ENCODE data around the gene EEPD1.

EEPD1 gene

GRCh38 chr7:36280840-36281812, 128.1 kb downstream of the EEPD1 start:
- Histone ChIP-seq H4K20me1 (ENCODE audit: insufficient read depth, low read length) (peaks cover 6% of the 10 kb centered on the region; the same call in 1 of the 2 replicates), H3K36me3 (replicated peaks; ENCODE audit: low read depth, low read length) (no peaks in the 10 kb centered on the region), H3K27ac (ENCODE audit: low read length) (no peak overlapping the region), H3K27me3 (ENCODE audit: low read depth, low read length) (peaks cover 27% of the 10 kb centered on the region), H3K9ac (ENCODE audit: low read length) (no peak overlapping the region), H3K9me3 (ENCODE audit: insufficient read depth, low read length) (no peaks in the 10 kb centered on the region), H3K4me1 (ENCODE audit: low read length) (peaks cover 66% of the 10 kb centered on the region), H3K4me2 (ENCODE audit: low read length) (peak overlapping the region; percentile 55), H3K4me3 (ENCODE audit: low read length) (peak overlapping the region; percentile 20), H3K79me2 (ENCODE audit: low read length) (no peaks in the 10 kb centered on the region), H2AFZ (ENCODE audit: low read depth, low read length) (no peak overlapping the region)
- TF ChIP-seq CTCF (IDR thresholded peaks at IDR 0.05; ENCODE audit: low read depth, low read length) (no peak), EZH2phosphoT487 (IDR thresholded peaks at IDR 0.05; ENCODE audit: low read depth) (no peak)

- Histone ChIP-seq H3K9me3 (ENCODE audit: insufficient read depth, low read length) (no peaks in the 10 kb centered on the region), H3K27me3 (ENCODE audit: low read depth, low read length) (peaks cover 27% of the 10 kb centered on the region), H3K36me3 (replicated peaks; ENCODE audit: low read depth, low read length) (no peaks in the 10 kb centered on the region), H3K4me2 (ENCODE audit: low read length) (no peak overlapping the region), H3K4me1 (ENCODE audit: low read length) (peaks cover 74% of the 10 kb centered on the region), H4K20me1 (ENCODE audit: insufficient read depth, low read length) (peaks cover 6% of the 10 kb centered on the region; the same call in 1 of the 2 replicates), H3K27ac (ENCODE audit: low read length) (no peak overlapping the region), H2AFZ (ENCODE audit: low read depth, low read length) (no peak overlapping the region), H3K4me3 (ENCODE audit: low read length) (no peak overlapping the region), H3K79me2 (ENCODE audit: low read length) (no peaks in the 10 kb centered on the region), H3K9ac (ENCODE audit: low read length) (no peak overlapping the region)
- TF ChIP-seq EZH2phosphoT487 (IDR thresholded peaks at IDR 0.05; ENCODE audit: low read depth) (no peak), CTCF (IDR thresholded peaks at IDR 0.05; ENCODE audit: low read depth, low read length) (no peak)
These were observed 129.1 kb downstream of the EEPD1 start for GRCh38 chr7:36281945-36282717.

DNA sequence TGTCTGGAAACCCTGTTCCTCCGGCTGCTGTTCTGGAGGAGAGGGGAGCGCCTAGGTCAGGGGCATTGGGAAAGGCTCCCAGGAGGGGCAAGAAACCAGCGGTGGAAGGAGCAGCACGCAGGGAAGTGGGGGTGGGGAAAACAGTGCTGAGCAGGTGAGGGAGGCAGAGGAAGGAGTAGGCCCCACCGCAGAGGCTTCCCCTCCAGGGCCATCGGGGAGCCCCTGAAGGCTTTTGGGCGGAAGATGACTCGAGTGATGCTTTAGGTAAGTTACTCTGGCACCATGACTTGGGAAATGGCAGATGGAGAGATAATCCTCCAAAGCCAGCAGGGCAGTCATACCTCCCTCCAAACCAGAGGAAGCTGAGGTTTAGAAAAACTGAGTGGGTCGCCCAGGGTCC, 130.1 kb downstream of the EEPD1 start:
- Histone ChIP-seq H4K20me1 (ENCODE audit: insufficient read depth, low read length) (peaks cover 6% of the 10 kb centered on the region; the same call in 1 of the 2 replicates), H3K27me3 (ENCODE audit: low read depth, low read length) (peaks cover 24% of the 10 kb centered on the region), H2AFZ (ENCODE audit: low read depth, low read length) (0 out of 2 replicates have a peak overlapping the region, but pooled peaks have one; percentile 5), H3K4me2 (ENCODE audit: low read length) (peak overlapping the region; percentile 50), H3K9me3 (ENCODE audit: insufficient read depth, low read length) (no peaks in the 10 kb centered on the region), H3K79me2 (ENCODE audit: low read length) (no peaks in the 10 kb centered on the region), H3K36me3 (replicated peaks; ENCODE audit: low read depth, low read length) (no peaks in the 10 kb centered on the region), H3K4me3 (ENCODE audit: low read length) (0 out of 2 replicates have a peak overlapping the region, but pooled peaks have one; percentile 1), H3K9ac (ENCODE audit: low read length) (no peak overlapping the region), H3K27ac (ENCODE audit: low read length) (no peak overlapping the region), H3K4me1 (ENCODE audit: low read length) (peaks cover 85% of the 10 kb centered on the region)
- TF ChIP-seq EZH2phosphoT487 (IDR thresholded peaks at IDR 0.05; ENCODE audit: low read depth) (no peak), CTCF (IDR thresholded peaks at IDR 0.05; ENCODE audit: low read depth, low read length) (no peak)

Data from OCI-LY3 (cell line).